Activated CD8-positive, alpha-beta memory T cell treated with anti-CD3 and anti-CD28 coated beads for 36 hours (primary cell): ENCODE data around the gene TGM3. TPM values are rescaled to one million over a fixed set of nuclear protein-coding genes. Genes with fewer than 3 reads are reported as not detected.

Experiments used
- CTCF ChIA-PET: fragments of 350-600 bp; sonication (Branson Sonifier 250); formaldehyde crosslinking; loops from one replicate; lab custom pipeline; 2021; ENCODE audit warnings: antibody characterized with exemption; lab: Charles Lee
- POLR2A ChIA-PET: fragments of 350-600 bp; sonication (Branson Sonifier 250); formaldehyde crosslinking; loops from one replicate; lab custom pipeline; 2021; ENCODE audit warnings: antibody characterized with exemption; lab: Charles Lee
- total RNA-seq, 2 experiments: library from RNA; stranded (reverse); gene quantifications; one replicate each; pipeline ENCODE4 v1.2.3, GENCODE V29; 2021

The TGM3 gene
- total RNA-seq, 2 experiments from 2014 or later: not detected

- ChIA-PET CTCF (interaction anchor here (0.8 kb wide), 1 partner anchor 87 kb away, joined by 3 read pairs; no protein-coding TSS in a partner anchor), POLR2A (no interaction called here)
Measured at GRCh38 chr20:2332711-2333110, 36.9 kb downstream of the TGM3 start.

- ChIA-PET POLR2A (interaction anchor here (0.7 kb wide), 1 partner anchor 7 kb away, joined by 3 read pairs; no protein-coding TSS in a partner anchor), CTCF (interaction anchor here (0.8 kb wide), 1 partner anchor 86 kb away, joined by 3 read pairs; no protein-coding TSS in a partner anchor)
Measured at GRCh38 chr20:2333821-2334220, 38.0 kb downstream of the TGM3 start.

- ChIA-PET CTCF (no interaction called here), POLR2A (no interaction called here)
Measured at GRCh38 chr20:2335096-2335870, 39.5 kb downstream of the TGM3 start.

GRCh38 chr20:2336471-2336870, 40.7 kb downstream of the TGM3 start:
- ChIA-PET POLR2A (no interaction called here), CTCF (no interaction called here)

- ChIA-PET POLR2A (no interaction called here), CTCF (no interaction called here)
Measured at GRCh38 chr20:2337142-2337541, 41.3 kb downstream of the TGM3 start.

GRCh38 chr20:2338411-2339066, 42.7 kb downstream of the TGM3 start:
- ChIA-PET CTCF (no interaction called here), POLR2A (no interaction called here)

- ChIA-PET CTCF (no interaction called here), POLR2A (no interaction called here)
Measured at GRCh38 chr20:2340136-2340535, 44.3 kb downstream of the TGM3 start.

GRCh38 chr20:2340823-2341222, 45.0 kb downstream of the TGM3 start:
- POLR2A ChIA-PET: interaction anchor here (0.6 kb wide), 1 partner anchor 7 kb away, joined by 3 read pairs; no protein-coding TSS in a partner anchor
- CTCF ChIA-PET: no interaction called here

- POLR2A ChIA-PET: interaction anchor here (0.6 kb wide), 1 partner anchor 8 kb away, joined by 3 read pairs; no protein-coding TSS in a partner anchor
- CTCF ChIA-PET: interaction anchor here (0.6 kb wide), 1 partner anchor 26 kb away, joined by 3 read pairs; no protein-coding TSS in a partner anchor
Measured at GRCh38 chr20:2341336-2341735, 45.5 kb downstream of the TGM3 start.

- POLR2A ChIA-PET: no interaction called here
- CTCF ChIA-PET: no interaction called here
Measured at GRCh38 chr20:2342243-2342642, 46.4 kb downstream of the TGM3 start.

- ChIA-PET POLR2A (no interaction called here), CTCF (no interaction called here)
Measured at GRCh38 chr20:2346188-2346587, 50.4 kb downstream of the TGM3 start.

GRCh38 chr20:2348336-2348735, 52.5 kb downstream of the TGM3 start:
- CTCF ChIA-PET: interaction anchor here (0.9 kb wide), 1 partner anchor 104 kb away, joined by 3 read pairs; no protein-coding TSS in a partner anchor
- POLR2A ChIA-PET: no interaction called here

GRCh38 chr20:2349801-2350200, 54.0 kb downstream of the TGM3 start:
- ChIA-PET POLR2A (no interaction called here), CTCF (interaction anchor here (1.3 kb wide), 1 partner anchor 102 kb away, joined by 4 read pairs; no protein-coding TSS in a partner anchor)

GRCh38 chr20:2350606-2351005, 54.8 kb downstream of the TGM3 start:
- CTCF ChIA-PET: interaction anchor here (1.1 to 1.3 kb wide), 2 partner anchors 7 to 102 kb away, joined by 3 to 4 read pairs; no protein-coding TSS in a partner anchor
- POLR2A ChIA-PET: no interaction called here

GRCh38 chr20:2353231-2353630, 57.4 kb downstream of the TGM3 start:
- CTCF ChIA-PET: interaction anchor here (0.6 to 0.7 kb wide), 2 partner anchors 99 to 106 kb away, joined by 3 read pairs; no protein-coding TSS in a partner anchor
- POLR2A ChIA-PET: no interaction called here

- ChIA-PET CTCF (no interaction called here), POLR2A (no interaction called here)
Measured at GRCh38 chr20:2357114-2357513, 61.3 kb downstream of the TGM3 start.

GRCh38 chr20:2358006-2358405, 62.2 kb downstream of the TGM3 start:
- POLR2A ChIA-PET: interaction anchor here (0.5 kb wide), 1 partner anchor 90 kb away, joined by 3 read pairs; no protein-coding TSS in a partner anchor
- CTCF ChIA-PET: no interaction called here

GRCh38 chr20:2361035-2361593, 65.3 kb downstream of the TGM3 start:
- POLR2A ChIA-PET: no interaction called here
- CTCF ChIA-PET: interaction anchor here (1.2 kb wide), 1 partner anchor 89 kb away, joined by 4 read pairs; no protein-coding TSS in a partner anchor

GRCh38 chr20:2363187-2363586, 67.4 kb downstream of the TGM3 start:
- ChIA-PET CTCF (no interaction called here), POLR2A (no interaction called here)

- ChIA-PET POLR2A (no interaction called here), CTCF (no interaction called here)
Measured at GRCh38 chr20:2363587-2363986, 67.8 kb downstream of the TGM3 start.
